GM21447 (cell line): ENCODE data around the gene GJB5.

ENCODE experiments used
- ATAC-seq: cut with Tn5 transposase; IDR thresholded peaks from one replicate; pipeline ENCODE4 v1.9.1; 2021; ENCODE audit not compliant: unreplicated experiment

The GJB5 gene

GRCh38 chr1:34792868-34793727 lies 38.3 kb downstream of the GJB5 start, which contains the start of gene GJA4:
GJA4 (plus strand) TSS chr1:34792999; CDS start chr1:34794214, 1,215 bp downstream.
- ATAC-seq, result no peak

- ATAC-seq, result no peak
These were observed 39.3 kb downstream of the GJB5 start for GRCh38 chr1:34794001-34794789.

GRCh38 chr1:34794790-34795180 lies 39.9 kb downstream of the GJB5 start:
- ATAC-seq, result no peak

GRCh38 chr1:34795916-34796315 lies 41.1 kb downstream of the GJB5 start:
- ATAC-seq, result no peak

GRCh38 chr1:34796990-34797389 lies 42.1 kb downstream of the GJB5 start:
- no peak for ATAC-seq

GRCh38 chr1:34800214-34800613 lies 45.4 kb downstream of the GJB5 start:
- no peak for ATAC-seq

- no peak for ATAC-seq
These were observed 48.9 kb downstream of the GJB5 start for GRCh38 chr1:34803770-34804169.

GRCh38 chr1:34806396-34806795 lies 51.5 kb downstream of the GJB5 start:
- ATAC-seq, result no peak
